Activated CD8-positive, alpha-beta T cell treated with anti-CD3 and anti-CD28 coated beads for 36 hours (primary cell): Measurements from ENCODE around the gene COL1A2. TPM values are rescaled to one million over a fixed set of nuclear protein-coding genes. Genes with fewer than 3 reads are reported as not detected.

ENCODE experiments used
- ATAC-seq: fragments of 200-7000 bp; cut with Tn5 transposase; one replicate; pipeline ENCODE4 v1.10.0; 2021; ENCODE audit warnings: mild to moderate bottlenecking, moderate library complexity
- CTCF ChIA-PET: fragments of 350-600 bp; sonication (Branson Sonifier 250); formaldehyde crosslinking; loops from one replicate; lab custom pipeline; 2021; ENCODE audit warnings: antibody characterized with exemption; lab: Charles Lee
- POLR2A ChIA-PET: fragments of 350-600 bp; sonication (Branson Sonifier 250); formaldehyde crosslinking; loops from one replicate; lab custom pipeline; 2021; ENCODE audit warnings: antibody characterized with exemption; lab: Charles Lee
- DNase-seq: peaks from one replicate; pipeline ENCODE4 v3.0.0-alpha.2; 2020
- H3K27ac Mint-ChIP-seq: one replicate; pipeline ENCODE4 v1.8.0; 2021; ENCODE audit warnings: mild to moderate bottlenecking, mixed read lengths
- H3K27me3 Mint-ChIP-seq: one replicate; pipeline ENCODE4 v1.8.0; 2021; ENCODE audit warnings: mixed read lengths
- H3K36me3 Mint-ChIP-seq: one replicate; pipeline ENCODE4 v1.8.0; 2021; ENCODE audit warnings: low read depth, mixed read lengths
- H3K4me1 Mint-ChIP-seq: one replicate; pipeline ENCODE4 v1.8.0; 2021; ENCODE audit warnings: low read depth, mixed read lengths
- H3K4me3 Mint-ChIP-seq: one replicate; pipeline ENCODE4 v1.8.0; 2021; ENCODE audit warnings: mild to moderate bottlenecking, moderate library complexity, mixed read lengths
- H3K9me3 Mint-ChIP-seq: one replicate; pipeline ENCODE4 v1.8.0; 2021; ENCODE audit warnings: mixed read lengths
- CTCF ChIP-seq: fragments of 200-600 bp; IDR thresholded peaks from one replicate; pipeline ENCODE4 v1.8.0; 2022; ENCODE audit warnings: antibody characterized with exemption, mild to moderate bottlenecking
- intact Hi-C: fragments of 100-400 bp; cut with micrococcal nuclease; formaldehyde crosslinking; loops from one replicate; pipeline ENCODE4 v1.10.0; 2022
- total RNA-seq, 2 experiments: library from RNA; stranded (reverse); gene quantifications; one replicate each; pipeline ENCODE4 v1.2.3, GENCODE V29; 2021

The COL1A2 gene
- total RNA-seq, 2 experiments from 2014 or later = 0.47 to 0.56 TPM

GRCh38 chr7:94378356-94378755 lies 16.3 kb upstream of the COL1A2 start:
- Mint-ChIP-seq H3K4me1 (peaks cover 2% of the 10 kb centered on the region), H3K9me3 (no peaks in the 10 kb centered on the region), H3K36me3 (no peaks in the 10 kb centered on the region), H3K27ac (no peak overlapping the region), H3K27me3 (peaks cover 8% of the 10 kb centered on the region), H3K4me3 (no peak overlapping the region)
- DNase-seq = no peak
- POLR2A ChIA-PET = no interaction called here
- intact Hi-C loops = no loop called here
- ATAC-seq = no peak
- CTCF ChIA-PET = no interaction called here
- TF ChIP-seq CTCF = no peak

GRCh38 chr7:94380264-94380663 lies 14.4 kb upstream of the COL1A2 start:
- H3K27me3 Mint-ChIP-seq = peaks cover 5% of the 10 kb centered on the region
- no peaks in the 10 kb centered on the region for H3K9me3 Mint-ChIP-seq
- peaks cover 2% of the 10 kb centered on the region for H3K4me1 Mint-ChIP-seq
- H3K27ac Mint-ChIP-seq = no peak overlapping the region
- TF ChIP-seq CTCF = no peak
- no peaks in the 10 kb centered on the region for H3K36me3 Mint-ChIP-seq
- ATAC-seq (no peak), DNase-seq (no peak)
- CTCF ChIA-PET = interaction anchor here (1.3 kb wide), 1 partner anchor 15 kb away, joined by 3 read pairs; the partner anchor contains the start of gene COL1A2
- POLR2A ChIA-PET = no interaction called here
- no peak overlapping the region for H3K4me3 Mint-ChIP-seq
- intact Hi-C loops = no loop called here

GRCh38 chr7:94382132-94382531 lies 12.6 kb upstream of the COL1A2 start:
- Mint-ChIP-seq H3K27ac (no peak overlapping the region), H3K4me1 (no peaks in the 10 kb centered on the region), H3K36me3 (no peaks in the 10 kb centered on the region), H3K4me3 (no peak overlapping the region), H3K9me3 (no peaks in the 10 kb centered on the region), H3K27me3 (peaks cover 5% of the 10 kb centered on the region)
- CTCF ChIA-PET = no interaction called here
- TF ChIP-seq CTCF = no peak
- no peak for ATAC-seq
- POLR2A ChIA-PET = no interaction called here
- intact Hi-C loops = no loop called here
- no peak for DNase-seq

GRCh38 chr7:94382746-94383145 lies 11.9 kb upstream of the COL1A2 start:
- no peak for TF ChIP-seq CTCF
- POLR2A ChIA-PET = no interaction called here

GRCh38 chr7:94384315-94384714 lies 10.4 kb upstream of the COL1A2 start:
- Mint-ChIP-seq H3K27ac (no peak overlapping the region), H3K9me3 (no peaks in the 10 kb centered on the region), H3K4me1 (no peaks in the 10 kb centered on the region), H3K4me3 (no peak overlapping the region), H3K36me3 (no peaks in the 10 kb centered on the region), H3K27me3 (peaks cover 3% of the 10 kb centered on the region)
- no peak for DNase-seq
- no peak for ATAC-seq
- TF ChIP-seq CTCF = no peak
- CTCF ChIA-PET = no interaction called here
- POLR2A ChIA-PET = no interaction called here
- intact Hi-C loops = no loop called here

More at GRCh38 chr7:94382746-94383145, 11.9 kb upstream of the COL1A2 start:
- peaks cover 2% of the 10 kb centered on the region for H3K27me3 Mint-ChIP-seq
- ATAC-seq = no peak
- CTCF ChIA-PET = no interaction called here
- no peaks in the 10 kb centered on the region for H3K4me1 Mint-ChIP-seq
- intact Hi-C loops = no loop called here
- H3K27ac Mint-ChIP-seq = no peak overlapping the region
- H3K4me3 Mint-ChIP-seq = no peak overlapping the region
- no peak for DNase-seq
- no peaks in the 10 kb centered on the region for H3K36me3 Mint-ChIP-seq
- no peaks in the 10 kb centered on the region for H3K9me3 Mint-ChIP-seq
